ENCODE measurements around the gene PDGFB.

The PDGFB gene

DNA sequence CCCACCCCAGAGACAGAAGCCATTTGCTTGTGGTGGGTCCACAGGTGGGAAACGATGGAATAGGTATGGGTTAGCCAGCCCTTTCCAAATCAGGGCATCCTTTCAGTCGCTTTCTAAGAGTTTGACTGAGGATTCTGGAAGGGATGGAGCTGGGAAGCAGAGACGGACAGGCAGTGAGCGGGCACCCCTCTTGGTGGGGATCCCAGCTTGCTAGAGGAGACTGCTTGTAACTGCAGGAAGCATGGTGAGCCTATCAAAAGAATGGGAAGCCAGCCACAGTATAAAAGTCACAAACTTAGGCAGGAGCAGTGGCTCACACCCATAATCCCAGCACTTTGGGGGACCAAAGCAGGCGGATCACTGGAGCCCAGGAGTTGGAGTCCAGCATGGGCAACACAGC, 6.1 kb upstream of the PDGFB start:
- POLR2A ChIA-PET = interaction anchor here (2.8 kb wide), 1 partner anchor 68 kb away, joined by 10 read pairs; the partner anchor contains the start of gene RPL3
- CTCF ChIA-PET = no interaction called here
- TF ChIP-seq LEF1 (IDR thresholded peaks at IDR 0.05; ENCODE audit: borderline replicate concordance) (no peak), HDGF (IDR thresholded peaks at IDR 0.05; ENCODE audit: borderline replicate concordance) (no peak), NFRKB (IDR thresholded peaks at IDR 0.05) (no peak), ELF4 (IDR thresholded peaks at IDR 0.05) (no peak), L3MBTL2 (conservative IDR thresholded peaks at IDR 0.05) (no peak), FOXM1 (IDR thresholded peaks at IDR 0.05; ENCODE audit: borderline replicate concordance) (no peak), PKNOX1 (IDR thresholded peaks at IDR 0.05) (no peak), CTBP1 (IDR thresholded peaks at IDR 0.05; ENCODE audit: borderline replicate concordance) (no peak), TARDBP (IDR thresholded peaks at IDR 0.05) (no peak), FOXA1 (IDR thresholded peaks at IDR 0.05) (no peak), SUZ12 (IDR thresholded peaks at IDR 0.05) (no peak), ARNT (IDR thresholded peaks at IDR 0.05) (no peak), FOXK2 (IDR thresholded peaks at IDR 0.05) (no peak), SP1 (IDR thresholded peaks at IDR 0.05) (no peak)
- no peak for DNase-seq (ENCODE audit: extremely low spot score)

- no peak for DNase-seq (ENCODE audit: extremely low spot score)
- CTCF ChIA-PET = no interaction called here
- POLR2A ChIA-PET = interaction anchor here (2.8 kb wide), 1 partner anchor 69 kb away, joined by 10 read pairs; the partner anchor contains the start of gene RPL3
- TF ChIP-seq FOXK2 (IDR thresholded peaks at IDR 0.05) = no peak
- no peak for TF ChIP-seq FOXM1 (IDR thresholded peaks at IDR 0.05; ENCODE audit: borderline replicate concordance)
- no peak for TF ChIP-seq BHLHE40 (IDR thresholded peaks at IDR 0.05; ENCODE audit: borderline replicate concordance)
- TF ChIP-seq PKNOX1 (IDR thresholded peaks at IDR 0.05) = no peak
Measured at GRCh38 chr22:39250131-39250530, 5.3 kb upstream of the PDGFB start.

GRCh38 chr22:39249086-39249704, 4.4 kb upstream of the PDGFB start:
- POLR2A ChIA-PET = interaction anchor here (2.8 kb wide), 1 partner anchor 70 kb away, joined by 10 read pairs; the partner anchor contains the start of gene RPL3
- CTCF ChIA-PET = no interaction called here
- no peak for DNase-seq (ENCODE audit: extremely low spot score)
- TF ChIP-seq PKNOX1 (IDR thresholded peaks at IDR 0.05) = no peak
- no peak for TF ChIP-seq HDGF (IDR thresholded peaks at IDR 0.05; ENCODE audit: borderline replicate concordance)
- TF ChIP-seq FOXK2 (IDR thresholded peaks at IDR 0.05) = no peak
- no peak for TF ChIP-seq BHLHE40 (IDR thresholded peaks at IDR 0.05; ENCODE audit: borderline replicate concordance)
- no peak for TF ChIP-seq FOXA1 (IDR thresholded peaks at IDR 0.05)
- TF ChIP-seq LEF1 (IDR thresholded peaks at IDR 0.05; ENCODE audit: borderline replicate concordance) = no peak
- TF ChIP-seq NFRKB (IDR thresholded peaks at IDR 0.05) = no peak
- TF ChIP-seq SUZ12 (IDR thresholded peaks at IDR 0.05) = no peak
- TF ChIP-seq ZNF384 (IDR thresholded peaks at IDR 0.05) = no peak

GRCh38 chr22:39248254-39248653, 3.5 kb upstream of the PDGFB start:
- DNase-seq (ENCODE audit: extremely low spot score) = no peak
- POLR2A ChIA-PET = no interaction called here
- TF ChIP-seq LEF1 (IDR thresholded peaks at IDR 0.05; ENCODE audit: borderline replicate concordance) (no peak), PKNOX1 (IDR thresholded peaks at IDR 0.05) (no peak), FOXM1 (IDR thresholded peaks at IDR 0.05; ENCODE audit: borderline replicate concordance) (no peak), CTBP1 (IDR thresholded peaks at IDR 0.05; ENCODE audit: borderline replicate concordance) (no peak), ELF4 (IDR thresholded peaks at IDR 0.05) (no peak), FOXK2 (IDR thresholded peaks at IDR 0.05) (no peak), TARDBP (IDR thresholded peaks at IDR 0.05) (no peak), SUZ12 (IDR thresholded peaks at IDR 0.05) (no peak), L3MBTL2 (conservative IDR thresholded peaks at IDR 0.05) (no peak), HDGF (IDR thresholded peaks at IDR 0.05; ENCODE audit: borderline replicate concordance) (no peak), SP1 (IDR thresholded peaks at IDR 0.05) (no peak)
- CTCF ChIA-PET = no interaction called here

- no peak for DNase-seq (ENCODE audit: extremely low spot score)
- ChIA-PET CTCF (no interaction called here), POLR2A (interaction anchor here (1.6 kb wide), 1 partner anchor 72 kb away, joined by 4 read pairs; the partner anchor contains the start of gene RPL3)
- TF ChIP-seq BHLHE40 (IDR thresholded peaks at IDR 0.05; ENCODE audit: borderline replicate concordance) (no peak), CTBP1 (IDR thresholded peaks at IDR 0.05; ENCODE audit: borderline replicate concordance) (no peak), ELF4 (IDR thresholded peaks at IDR 0.05) (no peak), FOXM1 (IDR thresholded peaks at IDR 0.05; ENCODE audit: borderline replicate concordance) (no peak), ZNF384 (IDR thresholded peaks at IDR 0.05) (no peak), FOXA1 (IDR thresholded peaks at IDR 0.05) (no peak), NFRKB (IDR thresholded peaks at IDR 0.05) (no peak), SP1 (IDR thresholded peaks at IDR 0.05) (no peak), ARNT (IDR thresholded peaks at IDR 0.05) (no peak), PKNOX1 (IDR thresholded peaks at IDR 0.05) (no peak), LEF1 (IDR thresholded peaks at IDR 0.05; ENCODE audit: borderline replicate concordance) (no peak), L3MBTL2 (conservative IDR thresholded peaks at IDR 0.05) (no peak), FOXK2 (IDR thresholded peaks at IDR 0.05) (no peak), SUZ12 (IDR thresholded peaks at IDR 0.05) (no peak), TARDBP (IDR thresholded peaks at IDR 0.05) (no peak), HDGF (IDR thresholded peaks at IDR 0.05; ENCODE audit: borderline replicate concordance) (no peak)
Measured at GRCh38 chr22:39247361-39247760, 2.6 kb upstream of the PDGFB start.
